ENCODE results near the gene PNPO. TPM values are rescaled to one million over a fixed set of nuclear protein-coding genes. Genes with fewer than 3 reads are reported as not detected.

The PNPO gene
- total RNA-seq, 2 donors from 2014 or later, result 18.4 to 30.1 TPM

- DNase-seq (no peak), ATAC-seq (replicated peaks in 1 of 2) (no peak)
- H3K9me3 Mint-ChIP-seq, result no peaks in the 10 kb centered on the region
- no peak overlapping the region for H3K4me3 Mint-ChIP-seq
- no peaks in the 10 kb centered on the region for H3K27me3 Mint-ChIP-seq (ENCODE audit: low read depth)
- H3K36me3 Mint-ChIP-seq (ENCODE audit: insufficient read depth in 2 of 2), result no peaks in the 10 kb centered on the region
- no peak overlapping the region for H3K27ac Mint-ChIP-seq
- no peaks in the 10 kb centered on the region for H3K4me1 Mint-ChIP-seq (ENCODE audit: low read depth)
Observed at GRCh38 chr17:47959825-47960655, 18.7 kb downstream of the PNPO start.

DNA sequence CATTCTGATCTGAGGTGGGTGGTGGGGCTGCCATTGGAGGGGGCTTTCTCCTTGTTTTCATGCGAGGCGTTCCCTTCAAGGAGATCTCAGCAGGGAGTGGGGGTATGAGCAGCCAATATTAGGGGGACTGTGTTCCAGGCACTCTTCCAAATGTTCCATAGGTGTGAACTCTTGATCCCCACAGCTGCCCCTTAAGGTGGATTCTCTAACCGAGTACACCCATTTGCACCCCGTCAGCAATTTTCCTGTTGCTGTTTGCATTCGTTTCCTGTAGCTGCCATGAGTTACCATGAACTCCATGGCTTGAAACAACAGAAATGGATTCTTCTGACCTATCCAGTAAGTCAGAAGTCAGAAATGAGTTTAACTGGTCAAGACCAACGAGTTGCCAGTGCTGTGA, 20.0 kb downstream of the PNPO start:
- no peaks in the 10 kb centered on the region for H3K27me3 Mint-ChIP-seq (ENCODE audit: low read depth)
- H3K4me1 Mint-ChIP-seq (ENCODE audit: low read depth), result no peaks in the 10 kb centered on the region
- H3K9me3 Mint-ChIP-seq, result no peaks in the 10 kb centered on the region
- no peaks in the 10 kb centered on the region for H3K36me3 Mint-ChIP-seq (ENCODE audit: insufficient read depth in 2 of 2)
- H3K27ac Mint-ChIP-seq, result no peak overlapping the region
- ATAC-seq (replicated peaks in 1 of 2), result no peak
- no peak for DNase-seq
- no peak overlapping the region for H3K4me3 Mint-ChIP-seq

- DNase-seq, result no peak
- Mint-ChIP-seq H3K27ac (no peak overlapping the region), H3K9me3 (no peaks in the 10 kb centered on the region), H3K36me3 (ENCODE audit: insufficient read depth in 2 of 2) (no peaks in the 10 kb centered on the region), H3K27me3 (ENCODE audit: low read depth) (no peaks in the 10 kb centered on the region), H3K4me1 (ENCODE audit: low read depth) (no peaks in the 10 kb centered on the region), H3K4me3 (no peak overlapping the region)
- no peak for ATAC-seq (replicated peaks in 1 of 2)
Observed at GRCh38 chr17:47962901-47963300, 21.5 kb downstream of the PNPO start.

DNA sequence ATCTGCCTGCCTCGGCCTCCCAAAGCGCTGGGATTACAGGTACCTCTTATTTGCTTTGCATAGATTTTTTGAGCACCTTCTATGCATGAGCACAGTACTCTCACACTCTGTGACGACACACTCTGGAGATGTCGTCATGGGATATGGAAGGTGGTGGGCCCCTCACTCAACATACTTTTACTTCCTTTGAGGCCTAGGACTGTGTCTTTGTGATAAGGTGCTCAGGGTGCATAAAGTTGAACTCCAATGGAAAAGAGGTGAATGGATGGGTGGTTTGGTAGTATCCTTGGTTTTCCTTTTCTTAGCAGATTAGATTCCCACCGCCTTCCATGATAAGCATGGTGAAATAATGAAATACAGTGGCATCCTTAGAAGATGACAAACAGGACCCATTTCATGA, 23.5 kb downstream of the PNPO start:
- Mint-ChIP-seq H3K27me3 (ENCODE audit: low read depth) (no peaks in the 10 kb centered on the region), H3K36me3 (ENCODE audit: insufficient read depth in 2 of 2) (no peaks in the 10 kb centered on the region), H3K4me1 (ENCODE audit: low read depth) (peaks cover 4% of the 10 kb centered on the region), H3K9me3 (no peaks in the 10 kb centered on the region), H3K4me3 (no peak overlapping the region), H3K27ac (no peak overlapping the region)
- DNase-seq (no peak), ATAC-seq (replicated peaks in 1 of 2) (no peak)

DNA sequence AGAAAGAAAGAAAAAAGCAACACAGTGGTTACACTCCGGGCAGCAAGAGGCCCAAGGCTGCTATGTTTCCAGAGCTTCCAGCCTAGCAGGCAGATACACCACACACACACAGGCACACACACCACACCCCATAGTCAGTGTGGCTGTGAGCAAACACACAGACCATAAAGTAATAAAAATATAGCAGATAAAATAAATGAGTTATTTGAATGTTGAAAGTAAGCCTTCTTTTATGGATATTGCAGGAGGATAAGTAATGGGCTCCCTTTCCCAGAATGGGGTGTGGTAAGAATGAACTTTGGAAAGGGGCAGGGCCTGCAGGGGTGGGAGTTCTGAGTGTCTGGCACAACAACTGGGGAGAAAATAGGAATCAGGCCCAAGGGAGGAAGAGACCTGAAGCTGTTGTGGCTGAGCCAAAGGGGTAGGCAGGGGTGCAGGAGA, 24.7 kb downstream of the PNPO start:
- no peak for DNase-seq
- Mint-ChIP-seq H3K36me3 (ENCODE audit: insufficient read depth in 2 of 2) (no peaks in the 10 kb centered on the region), H3K27me3 (ENCODE audit: low read depth) (no peaks in the 10 kb centered on the region), H3K27ac (no peak overlapping the region), H3K4me3 (no peak overlapping the region), H3K9me3 (no peaks in the 10 kb centered on the region), H3K4me1 (ENCODE audit: low read depth) (peaks cover 12% of the 10 kb centered on the region)
- no peak for ATAC-seq (replicated peaks in 1 of 2)

- Mint-ChIP-seq H3K4me3 (no peak overlapping the region), H3K27ac (no peak overlapping the region)
Observed at GRCh38 chr17:47967607-47968252, 26.4 kb downstream of the PNPO start.

GRCh38 chr17:47968836-47969235, 27.5 kb downstream of the PNPO start:
- Mint-ChIP-seq H3K27me3 (ENCODE audit: low read depth) (no peaks in the 10 kb centered on the region), H3K9me3 (no peaks in the 10 kb centered on the region), H3K27ac (no peak overlapping the region), H3K36me3 (ENCODE audit: insufficient read depth in 2 of 2) (peaks cover 0 to 5% of the 10 kb centered on the region in 2 donors), H3K4me3 (no peak overlapping the region), H3K4me1 (ENCODE audit: low read depth) (peaks cover 23% of the 10 kb centered on the region)
- ATAC-seq (replicated peaks in 1 of 2), result no peak
- no peak for DNase-seq

More at GRCh38 chr17:47967607-47968252, 26.4 kb downstream of the PNPO start:
- Mint-ChIP-seq H3K4me1 (ENCODE audit: low read depth) (peaks cover 23% of the 10 kb centered on the region), H3K36me3 (ENCODE audit: insufficient read depth in 2 of 2) (no peaks in the 10 kb centered on the region), H3K27me3 (ENCODE audit: low read depth) (no peaks in the 10 kb centered on the region), H3K9me3 (no peaks in the 10 kb centered on the region)
- DNase-seq, result no peak
- no peak for ATAC-seq (replicated peaks in 1 of 2)

DNA sequence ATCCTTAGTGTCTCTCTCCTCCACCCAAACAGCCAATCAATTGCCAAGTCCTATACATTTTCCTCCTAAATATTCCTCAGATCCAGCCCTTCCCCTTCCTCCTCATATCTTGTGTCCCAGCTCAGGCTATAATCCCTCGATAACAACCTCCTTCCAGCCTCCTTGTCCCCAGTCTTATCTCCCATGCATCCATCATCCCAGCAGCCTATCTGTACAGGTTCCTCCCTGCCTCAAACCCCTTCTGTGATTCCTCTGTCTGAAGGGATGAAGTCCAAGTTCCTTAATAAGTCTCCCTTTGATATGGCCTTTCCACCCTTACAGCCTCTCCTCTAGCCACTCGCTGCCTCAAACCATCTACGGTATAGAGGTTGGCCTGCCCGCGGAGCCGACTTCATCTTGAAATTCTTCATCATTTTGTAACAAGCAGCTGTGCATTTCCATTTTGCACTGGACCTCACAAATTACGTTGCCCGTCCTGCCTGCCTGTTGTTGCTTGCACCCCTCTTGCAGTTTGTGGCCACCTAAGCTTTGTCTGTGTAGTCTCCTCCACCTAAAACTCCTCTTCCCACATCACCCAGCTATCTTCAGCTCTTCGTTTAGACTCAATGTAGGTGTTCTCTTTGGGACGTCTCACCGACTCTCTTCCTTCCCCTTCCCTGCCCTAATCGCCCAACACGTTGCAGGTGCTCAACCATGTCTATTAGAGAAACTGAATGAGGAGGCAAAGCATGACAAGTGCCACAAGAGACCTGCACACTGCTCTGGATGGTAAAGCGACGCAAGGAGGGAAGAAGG, 28.8 kb downstream of the PNPO start:
- no peaks in the 10 kb centered on the region for H3K27me3 Mint-ChIP-seq (ENCODE audit: low read depth)
- peaks cover 23% of the 10 kb centered on the region for H3K4me1 Mint-ChIP-seq (ENCODE audit: low read depth)
- ATAC-seq (replicated peaks in 1 of 2), result no peak

GRCh38 chr17:47970725-47971499, 29.5 kb downstream of the PNPO start, which contains the start of gene CDK5RAP3:
CDK5RAP3 (plus strand) TSS chr17:47971113; CDS start chr17:47971147, 34 bp downstream.
- H3K36me3 Mint-ChIP-seq (ENCODE audit: insufficient read depth in 2 of 2), result peaks cover 0 to 9% of the 10 kb centered on the region in 2 donors
- peak within 1 kb of the TSS; percentile 71 for H3K27ac Mint-ChIP-seq
- ATAC-seq (replicated peaks in 1 of 2) (peak; percentile 95 to 98), DNase-seq (peak; percentile 100)
- no peaks in the 10 kb centered on the region for H3K27me3 Mint-ChIP-seq (ENCODE audit: low read depth)
- H3K9me3 Mint-ChIP-seq, result no peaks in the 10 kb centered on the region
- H3K4me3 Mint-ChIP-seq, result peak within 1 kb of the TSS; percentile 71 to 97
- peaks cover 23% of the 10 kb centered on the region for H3K4me1 Mint-ChIP-seq (ENCODE audit: low read depth)

More for the DNA sequence above, 28.8 kb downstream of the PNPO start:
- Mint-ChIP-seq H3K9me3 (no peaks in the 10 kb centered on the region), H3K4me3 (peak overlapping the region; percentile 71 to 97), H3K36me3 (ENCODE audit: insufficient read depth in 2 of 2) (peaks cover 0 to 7% of the 10 kb centered on the region in 2 donors), H3K27ac (peak overlapping the region; percentile 3)
- DNase-seq, result no peak

DNA sequence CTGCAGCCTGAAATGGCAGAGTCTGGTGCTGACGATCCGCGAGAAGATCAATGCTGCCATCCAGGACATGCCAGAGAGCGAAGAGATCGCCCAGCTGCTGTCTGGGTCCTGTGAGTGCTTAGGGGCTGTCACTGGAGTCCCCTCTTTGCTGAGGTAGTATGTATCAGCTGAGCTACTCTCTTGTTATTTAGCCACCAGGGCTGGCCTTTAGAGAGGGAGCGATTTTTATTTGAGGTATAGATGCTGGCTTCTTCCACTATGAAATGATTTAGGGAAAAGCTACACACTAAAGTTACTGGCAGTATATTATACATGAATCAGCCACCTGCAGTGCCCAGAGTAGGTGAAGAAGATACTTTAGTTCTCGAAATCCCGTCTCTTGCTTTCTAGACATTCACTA, 32.2 kb downstream of the PNPO start:
- Mint-ChIP-seq H3K9me3 (no peaks in the 10 kb centered on the region), H3K27ac (no peak overlapping the region), H3K4me3 (no peak overlapping the region), H3K27me3 (ENCODE audit: low read depth) (no peaks in the 10 kb centered on the region), H3K36me3 (ENCODE audit: insufficient read depth in 2 of 2) (peaks cover 0 to 14% of the 10 kb centered on the region in 2 donors), H3K4me1 (ENCODE audit: low read depth) (peaks cover 23% of the 10 kb centered on the region)
- ATAC-seq (replicated peaks in 1 of 2) (no peak), DNase-seq (no peak)

- Mint-ChIP-seq H3K4me1 (ENCODE audit: low read depth) (peaks cover 15% of the 10 kb centered on the region), H3K36me3 (ENCODE audit: insufficient read depth in 2 of 2) (peaks cover 3 to 23% of the 10 kb centered on the region in 2 donors), H3K27ac (no peak overlapping the region), H3K4me3 (no peak overlapping the region), H3K27me3 (ENCODE audit: low read depth) (no peaks in the 10 kb centered on the region), H3K9me3 (no peaks in the 10 kb centered on the region)
- no peak for DNase-seq
- no peak for ATAC-seq (replicated peaks in 1 of 2)
Observed at GRCh38 chr17:47975189-47975822, 33.9 kb downstream of the PNPO start.

- H3K9me3 Mint-ChIP-seq, result no peaks in the 10 kb centered on the region
Observed at GRCh38 chr17:47975823-47976205, 34.4 kb downstream of the PNPO start.

More at GRCh38 chr17:47975823-47976205, 34.4 kb downstream of the PNPO start:
- ATAC-seq (replicated peaks in 1 of 2) (no peak), DNase-seq (no peak)
- no peak overlapping the region for H3K27ac Mint-ChIP-seq
- peaks cover 3 to 23% of the 10 kb centered on the region in 2 donors for H3K36me3 Mint-ChIP-seq (ENCODE audit: insufficient read depth in 2 of 2)
- no peak overlapping the region for H3K4me3 Mint-ChIP-seq
- H3K27me3 Mint-ChIP-seq (ENCODE audit: low read depth), result no peaks in the 10 kb centered on the region
- H3K4me1 Mint-ChIP-seq (ENCODE audit: low read depth), result peaks cover 11% of the 10 kb centered on the region
